Liver (tissue), 3 donors: ENCODE data around the gene EMP1.

ENCODE experiments used
- EGR1 ChIP-seq, 2 donors: IDR thresholded peaks; 2 replicates each; pipeline ENCODE4 v1.6.1; 2016 to 2018; ENCODE audit warnings: antibody characterized with exemption in 2 of 2, low read depth in 2 of 2
- TF ChIP-seq, protein P1 (sequence below): fragments of 150-350 bp; IDR thresholded peaks from 2 replicates; pipeline ENCODE4 v1.5.1; 2017; ENCODE audit warnings: improper control_type of control experiment, low read depth, low read length; ENCODE audit not compliant: missing input control
- donor health status: healthy.
- donor health status: healthy.

DNA sequence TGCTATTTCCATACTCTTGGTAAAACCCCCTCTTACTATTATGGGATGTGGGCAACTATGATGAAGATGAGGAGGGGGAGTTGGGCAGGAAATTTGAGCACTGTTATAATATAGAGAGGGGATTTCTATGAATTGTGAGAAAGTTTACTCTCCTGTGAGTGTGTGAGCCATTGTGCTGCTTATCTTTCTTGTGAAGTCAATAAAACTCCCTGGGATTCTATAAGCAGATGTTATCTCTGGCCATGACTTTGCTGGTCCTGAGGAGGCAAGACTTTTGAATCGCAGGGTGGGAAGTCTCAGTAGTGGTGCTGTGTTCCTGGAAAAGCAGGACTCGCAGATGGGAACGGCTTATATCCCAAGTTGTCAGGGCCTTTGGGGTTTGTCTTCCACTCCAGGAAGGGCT lies 62.2 kb downstream of the EMP1 start:
- TF ChIP-seq, protein P1, sequence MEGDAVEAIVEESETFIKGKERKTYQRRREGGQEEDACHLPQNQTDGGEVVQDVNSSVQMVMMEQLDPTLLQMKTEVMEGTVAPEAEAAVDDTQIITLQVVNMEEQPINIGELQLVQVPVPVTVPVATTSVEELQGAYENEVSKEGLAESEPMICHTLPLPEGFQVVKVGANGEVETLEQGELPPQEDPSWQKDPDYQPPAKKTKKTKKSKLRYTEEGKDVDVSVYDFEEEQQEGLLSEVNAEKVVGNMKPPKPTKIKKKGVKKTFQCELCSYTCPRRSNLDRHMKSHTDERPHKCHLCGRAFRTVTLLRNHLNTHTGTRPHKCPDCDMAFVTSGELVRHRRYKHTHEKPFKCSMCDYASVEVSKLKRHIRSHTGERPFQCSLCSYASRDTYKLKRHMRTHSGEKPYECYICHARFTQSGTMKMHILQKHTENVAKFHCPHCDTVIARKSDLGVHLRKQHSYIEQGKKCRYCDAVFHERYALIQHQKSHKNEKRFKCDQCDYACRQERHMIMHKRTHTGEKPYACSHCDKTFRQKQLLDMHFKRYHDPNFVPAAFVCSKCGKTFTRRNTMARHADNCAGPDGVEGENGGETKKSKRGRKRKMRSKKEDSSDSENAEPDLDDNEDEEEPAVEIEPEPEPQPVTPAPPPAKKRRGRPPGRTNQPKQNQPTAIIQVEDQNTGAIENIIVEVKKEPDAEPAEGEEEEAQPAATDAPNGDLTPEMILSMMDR, result no peak
- TF ChIP-seq EGR1 (IDR thresholded peaks at IDR 0.05; ENCODE audit: low read depth in 2 of 2), result no peak
